Spinal cord (tissue), 10 donors: ENCODE measurements around the gene NRP1. TPM values are rescaled to one million over a fixed set of nuclear protein-coding genes. Genes with fewer than 3 reads are reported as not detected.
A peak's percentile ranks its signal among the peaks of the same experiment; 100 is the strongest.

ENCODE experiments used
- DNase-seq, 6 donors: peaks; one replicate each; pipeline versions ENCODE4 v3.0.0 to v3.0.0-alpha.2; 2013 to 2015; ENCODE audit warnings: low spot score in 6 of 6, low read depth in 4 of 6
- H3K27ac ChIP-seq: one replicate; pipeline ENCODE4 v1.5.1; 2013; ENCODE audit warnings: low read depth, low read length, control low read depth
- H3K27me3 ChIP-seq: one replicate; pipeline ENCODE4 v1.6.1; 2013; ENCODE audit warnings: low read length; ENCODE audit not compliant: control insufficient read depth, insufficient read depth
- H3K36me3 ChIP-seq: one replicate; pipeline ENCODE4 v1.6.1; 2013; ENCODE audit warnings: low read length; ENCODE audit not compliant: control insufficient read depth, insufficient read depth
- H3K4me1 ChIP-seq: one replicate; pipeline ENCODE4 v1.6.1; 2013; ENCODE audit warnings: low read length; ENCODE audit not compliant: control insufficient read depth, insufficient read depth
- H3K4me3 ChIP-seq: one replicate; pipeline ENCODE4 v1.5.1; 2013; ENCODE audit warnings: low read depth, low read length, control low read depth
- H3K9me3 ChIP-seq: one replicate; pipeline ENCODE4 v1.6.1; 2013; ENCODE audit warnings: low read length; ENCODE audit not compliant: control insufficient read depth, insufficient read depth
- WGBS: methylation state at CpG from one replicate; pipeline ENCODE4 v1.1.5; 2013; ENCODE audit warnings: missing lambda C conversion rate; ENCODE audit not compliant: insufficient coverage; 5-methylcytosine and 5-hydroxymethylcytosine counted together
- polyA plus RNA-seq, 2 donors: library from polyadenylated mRNA; unstranded; fragments of 120-200 nt; gene quantifications; one replicate each; pipeline ENCODE4 v1.2.1, GENCODE V29; 2013; ENCODE audit not compliant: insufficient read length in 2 of 2
- total RNA-seq, 2 donors: library from RNA; depleted of rRNA in 1 of 2; stranded (reverse); fragments of 120-200 nt in 1 of 2; fragments of >200 nt in 1 of 2; gene quantifications; one replicate each; pipeline versions ENCODE4 v1.2.3 to v1.2.4, GENCODE V29; 2013 to 2014
- donor health status: healthy.

NRP1 gene
- total and polyA plus RNA-seq, 4 donors: 61.8 to 96.6 (median 80.2) TPM

DNA sequence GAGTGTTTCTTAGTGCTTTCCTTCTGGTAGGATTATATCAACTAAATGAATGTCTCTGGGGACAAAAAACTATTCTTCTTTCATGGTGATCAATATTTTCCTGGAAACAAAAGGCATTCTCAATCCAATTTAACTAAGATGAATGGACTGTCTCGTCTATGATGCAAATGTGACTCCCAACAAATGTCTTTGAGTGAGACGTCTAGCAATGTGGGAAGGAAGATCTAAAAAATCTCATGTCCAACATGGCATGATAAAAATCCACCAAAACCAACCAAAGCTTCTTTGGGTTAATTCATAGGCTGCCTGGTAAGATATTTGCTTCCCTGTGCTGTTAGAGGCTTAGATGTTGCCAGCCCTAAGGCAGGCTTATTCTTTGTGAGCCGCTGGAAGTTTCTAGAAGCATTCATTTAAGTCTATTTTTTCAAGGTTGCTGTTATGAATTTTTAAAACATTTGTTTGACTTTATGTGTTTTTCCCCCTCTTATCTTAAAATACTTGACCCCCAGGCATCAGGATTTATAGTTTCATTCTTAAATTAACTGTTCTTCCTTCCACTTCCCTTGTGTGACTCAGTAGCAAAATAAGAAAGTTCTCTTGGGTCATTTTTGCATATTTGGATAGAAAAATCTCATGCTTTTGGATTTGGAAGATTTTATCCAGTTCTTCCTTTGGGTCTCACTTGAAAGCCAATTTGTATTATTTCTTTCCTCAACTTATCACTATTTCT, 156.3 kb downstream of the NRP1 start:
- no peak overlapping the region for H3K4me3 ChIP-seq
- no peaks in the 10 kb centered on the region for H3K9me3 ChIP-seq
- no peak for DNase-seq
- H3K36me3 ChIP-seq: peaks cover 2% of the 10 kb centered on the region
- peaks cover 4% of the 10 kb centered on the region for H3K4me1 ChIP-seq
- H3K27me3 ChIP-seq: peaks cover 2% of the 10 kb centered on the region
- no peak overlapping the region for H3K27ac ChIP-seq
- no CpG with 5 or more reads among the region's 3 CpGs for WGBS

DNA sequence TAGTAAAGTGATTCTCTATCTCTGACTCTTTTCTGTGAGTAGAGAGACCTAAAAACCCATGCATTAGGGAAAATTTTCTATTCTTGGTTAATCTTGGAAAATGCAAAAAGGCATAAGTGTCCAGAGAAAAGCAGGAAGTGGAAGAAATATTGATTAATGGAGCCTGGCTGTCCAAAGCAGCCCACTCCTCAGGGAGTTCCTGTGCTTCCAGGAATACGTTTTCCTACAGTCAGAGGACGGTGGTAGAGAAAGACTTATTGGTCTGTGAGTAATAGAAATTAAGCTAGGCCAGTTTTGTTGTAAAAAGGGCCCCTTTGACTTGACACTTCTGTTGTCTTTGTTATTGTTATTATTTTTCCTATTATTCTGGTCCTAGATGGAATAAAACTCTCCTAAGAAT, 157.8 kb downstream of the NRP1 start:
- no CpG with 5 or more reads among the region's 2 CpGs for WGBS
- H3K4me1 ChIP-seq: peaks cover 4% of the 10 kb centered on the region
- no peaks in the 10 kb centered on the region for H3K36me3 ChIP-seq
- H3K4me3 ChIP-seq: no peak overlapping the region
- no peak overlapping the region for H3K27ac ChIP-seq
- no peak for DNase-seq
- H3K27me3 ChIP-seq: peaks cover 2% of the 10 kb centered on the region
- H3K9me3 ChIP-seq: no peaks in the 10 kb centered on the region

DNA sequence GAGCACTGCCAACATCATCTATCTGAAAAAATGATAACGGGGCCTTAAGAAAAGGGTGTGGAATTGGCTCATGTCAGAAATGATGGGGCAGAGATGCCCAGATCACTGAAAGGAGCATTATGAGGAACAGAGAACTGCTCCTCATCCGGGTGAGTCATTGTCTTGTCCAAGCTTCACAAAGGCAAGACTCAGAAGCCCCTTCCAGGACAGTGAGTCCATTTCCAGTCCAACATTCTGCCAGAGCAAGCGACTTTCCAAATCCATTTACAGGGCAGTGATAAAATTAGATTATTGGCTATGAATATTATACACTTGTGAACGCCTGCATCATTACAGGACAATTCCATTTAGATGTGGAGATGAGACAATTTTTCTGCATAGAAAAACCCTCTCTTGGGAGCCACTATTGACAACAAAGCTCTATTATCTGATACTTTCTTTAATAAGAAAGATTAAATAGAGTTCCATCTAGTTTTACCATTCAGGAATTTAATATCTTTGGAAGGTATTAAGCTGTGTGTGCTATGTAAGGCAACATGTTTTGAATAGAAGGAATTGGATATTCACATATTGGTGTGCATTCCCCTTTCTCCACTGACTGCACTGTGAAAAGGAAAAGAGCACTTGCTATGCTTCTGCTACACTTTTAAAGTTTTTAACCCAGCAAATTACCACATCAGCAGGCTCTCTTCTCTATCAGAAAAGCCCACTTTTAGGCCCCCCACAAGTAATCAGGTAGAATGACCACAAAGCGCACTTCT, 159.6 kb downstream of the NRP1 start:
- H3K4me1 ChIP-seq: peaks cover 4% of the 10 kb centered on the region
- H3K27ac ChIP-seq: no peak overlapping the region
- WGBS: no CpG with 5 or more reads among the region's 5 CpGs
- no peak overlapping the region for H3K4me3 ChIP-seq
- DNase-seq: peak in 1 of 6 donors; percentile 83
- no peaks in the 10 kb centered on the region for H3K27me3 ChIP-seq
- H3K36me3 ChIP-seq: no peaks in the 10 kb centered on the region
- H3K9me3 ChIP-seq: no peaks in the 10 kb centered on the region

DNA sequence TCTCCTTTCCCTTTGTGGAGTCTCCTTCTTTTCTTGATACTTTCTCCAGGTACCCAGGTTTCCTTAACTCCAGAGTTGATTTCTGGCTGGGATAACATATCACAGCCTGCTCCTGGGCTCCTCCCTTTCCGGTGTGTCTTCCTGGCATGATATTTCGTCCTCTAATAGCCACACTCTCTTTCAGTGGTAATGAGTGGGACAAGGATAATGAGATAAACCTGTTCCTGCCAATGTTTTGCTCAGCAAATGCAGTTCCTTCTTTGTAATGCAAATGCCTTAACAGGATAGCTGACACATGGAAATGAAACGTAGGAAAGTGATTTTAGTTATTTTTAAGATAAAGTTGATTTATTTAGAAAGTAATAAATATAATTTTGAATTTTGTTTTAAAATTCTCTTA, 168.6 kb downstream of the NRP1 start:
- no peak overlapping the region for H3K27ac ChIP-seq
- 33% methylated on average over 1 of the region's 3 CpGs for WGBS
- peak in 1 of 6 donors; percentile 47 for DNase-seq
- no peaks in the 10 kb centered on the region for H3K4me1 ChIP-seq
- no peaks in the 10 kb centered on the region for H3K36me3 ChIP-seq
- no peaks in the 10 kb centered on the region for H3K9me3 ChIP-seq
- H3K4me3 ChIP-seq: no peak overlapping the region
- H3K27me3 ChIP-seq: peaks cover 3% of the 10 kb centered on the region

DNA sequence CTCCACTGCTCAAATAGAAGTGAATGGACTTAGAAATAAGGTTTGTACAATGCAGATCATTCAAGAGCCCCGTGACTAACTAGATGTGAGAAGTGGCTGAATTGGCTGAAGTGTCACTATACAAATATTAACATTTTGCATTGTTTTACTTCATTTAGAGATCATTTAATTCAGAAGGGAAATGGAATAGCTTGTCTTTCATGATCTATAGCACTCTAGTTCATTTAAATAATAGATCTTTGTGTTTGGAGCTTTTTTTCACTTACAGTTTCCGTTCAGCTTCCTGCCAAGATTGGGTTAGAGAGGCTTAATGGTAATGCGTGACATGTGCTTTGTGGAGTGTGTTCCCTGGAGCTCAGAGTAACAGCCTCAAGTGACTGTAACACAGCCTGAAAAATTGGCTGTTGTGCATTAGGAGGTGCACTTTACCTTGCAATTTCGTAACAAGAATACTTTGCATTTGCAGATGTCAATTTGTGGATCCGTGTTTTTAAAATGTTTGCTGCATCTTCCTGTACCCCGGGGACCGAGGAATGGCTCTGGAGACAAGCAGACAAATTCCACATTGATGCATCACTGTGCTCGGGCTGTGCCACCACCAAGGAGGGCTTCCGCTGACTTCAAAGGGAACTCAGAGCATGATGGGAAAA, 170.3 kb downstream of the NRP1 start:
- no peaks in the 10 kb centered on the region for H3K4me1 ChIP-seq
- H3K36me3 ChIP-seq: no peaks in the 10 kb centered on the region
- peaks cover 5% of the 10 kb centered on the region for H3K27me3 ChIP-seq
- no peak overlapping the region for H3K27ac ChIP-seq
- DNase-seq: peak in 2 of 6 donors; percentile 40 to 66
- WGBS: 47% methylated on average over 4 of the region's 9 CpGs
- no peaks in the 10 kb centered on the region for H3K9me3 ChIP-seq
- no peak overlapping the region for H3K4me3 ChIP-seq

DNA sequence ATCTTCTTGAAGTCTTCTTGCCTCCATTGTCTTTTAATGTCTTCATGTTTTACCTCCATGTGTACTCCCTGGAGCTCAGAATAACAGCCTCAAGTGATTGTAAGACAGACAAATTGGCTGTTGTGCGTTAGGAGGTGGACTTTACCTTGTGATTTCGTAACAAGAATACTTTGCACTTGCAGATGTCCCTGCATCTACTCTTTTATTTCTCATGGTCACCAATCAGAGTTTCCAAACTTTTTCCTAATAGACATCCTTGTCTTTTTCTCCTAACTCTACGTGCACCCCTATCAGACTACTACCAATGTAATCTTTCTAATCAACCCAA, 172.3 kb downstream of the NRP1 start:
- peaks cover 5% of the 10 kb centered on the region for H3K27me3 ChIP-seq
- WGBS: 63% methylated on average over 3 of the region's 3 CpGs
- no peak overlapping the region for H3K4me3 ChIP-seq
- no peaks in the 10 kb centered on the region for H3K9me3 ChIP-seq
- no peaks in the 10 kb centered on the region for H3K36me3 ChIP-seq
- H3K27ac ChIP-seq: no peak overlapping the region
- no peaks in the 10 kb centered on the region for H3K4me1 ChIP-seq
- no peak for DNase-seq

DNA sequence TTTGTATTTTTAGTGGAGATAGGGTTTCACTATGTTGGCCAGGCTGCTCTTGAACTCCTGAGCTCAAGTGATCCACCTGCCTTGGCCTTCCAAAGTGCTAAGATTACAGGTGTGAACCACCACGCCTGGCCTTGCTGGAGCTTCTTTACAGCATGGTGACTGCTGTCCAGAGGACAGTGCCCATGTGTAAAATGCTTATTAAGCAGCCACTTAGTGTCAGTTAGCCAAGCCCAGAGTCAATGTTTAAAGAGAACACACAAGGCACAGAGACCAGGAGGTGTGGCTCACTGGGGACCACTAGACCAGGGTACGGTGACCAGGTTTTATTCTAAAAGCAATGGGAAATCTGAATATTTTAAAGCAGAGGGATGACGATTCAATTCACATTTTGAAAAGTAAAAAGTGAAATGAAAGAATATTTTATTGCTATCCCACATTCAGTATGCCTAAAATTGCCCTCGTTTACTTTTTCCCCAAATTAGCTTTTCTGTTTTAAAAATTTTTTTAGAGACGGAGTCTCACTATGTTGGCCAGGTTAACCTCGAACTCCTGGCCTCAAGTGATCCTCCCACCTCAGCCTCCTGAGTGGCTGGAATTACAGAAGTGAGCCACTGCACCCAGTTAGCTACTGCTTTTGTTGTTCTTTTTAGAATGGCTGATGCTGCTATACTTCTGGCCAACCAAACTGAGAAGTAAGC, 172.8 kb downstream of the NRP1 start:
- WGBS: 91% methylated on average over 4 of the region's 6 CpGs
- H3K4me3 ChIP-seq: no peak overlapping the region

DNA sequence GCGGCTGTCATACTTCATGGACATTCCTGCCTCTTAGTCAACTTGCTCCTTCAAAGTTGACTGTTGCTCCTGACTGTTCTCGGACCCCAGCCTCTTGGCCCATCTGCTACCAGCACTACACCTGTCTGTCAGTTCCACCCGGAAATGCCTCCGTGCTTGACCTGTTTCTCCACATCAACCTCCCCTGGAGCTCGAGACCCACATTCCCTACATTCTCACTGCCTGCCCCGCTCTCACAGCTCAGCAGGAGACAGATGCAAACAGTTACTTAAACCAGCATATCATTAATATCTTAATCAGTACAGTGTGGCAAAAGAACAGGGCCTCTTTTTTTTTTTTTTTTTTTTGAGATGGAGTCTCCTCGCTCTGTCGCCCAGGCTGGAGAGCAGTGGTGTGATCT, 174.3 kb downstream of the NRP1 start:
- no peak for DNase-seq
- no peaks in the 10 kb centered on the region for H3K4me1 ChIP-seq
- no peaks in the 10 kb centered on the region for H3K36me3 ChIP-seq
- H3K4me3 ChIP-seq: no peak overlapping the region
- H3K27me3 ChIP-seq: peaks cover 5% of the 10 kb centered on the region
- 91% methylated on average over 4 of the region's 8 CpGs for WGBS
- H3K9me3 ChIP-seq: no peaks in the 10 kb centered on the region
- no peak overlapping the region for H3K27ac ChIP-seq

More for the DNA sequence above, 172.8 kb downstream of the NRP1 start:
- Histone ChIP-seq H3K27ac (no peak overlapping the region), H3K4me1 (no peaks in the 10 kb centered on the region), H3K36me3 (no peaks in the 10 kb centered on the region), H3K9me3 (no peaks in the 10 kb centered on the region), H3K27me3 (peaks cover 5% of the 10 kb centered on the region)
- no peak for DNase-seq

DNA sequence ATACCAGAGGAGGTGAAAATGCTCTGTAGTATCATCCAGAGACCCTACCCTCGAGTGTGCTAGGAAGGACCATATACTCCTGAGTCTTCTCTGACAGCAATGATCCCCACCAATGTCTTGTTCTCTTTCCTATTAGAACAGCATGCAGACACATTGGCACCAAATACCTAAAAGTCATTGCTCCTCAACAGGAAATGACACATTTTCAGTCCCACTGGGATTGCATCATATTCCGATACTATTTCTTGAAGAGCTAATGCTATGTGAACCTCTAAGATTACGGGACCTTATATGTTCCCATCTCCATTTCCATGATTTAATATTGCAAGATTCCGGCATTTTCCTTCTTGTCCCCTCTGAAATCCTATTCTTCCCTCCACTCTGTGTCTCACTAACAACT, 177.4 kb downstream of the NRP1 start:
- peaks cover 4% of the 10 kb centered on the region for H3K27me3 ChIP-seq
- WGBS: 94% methylated on average over 4 of the region's 4 CpGs
- no peak for DNase-seq
- no peaks in the 10 kb centered on the region for H3K9me3 ChIP-seq
- H3K36me3 ChIP-seq: no peaks in the 10 kb centered on the region
- no peaks in the 10 kb centered on the region for H3K4me1 ChIP-seq
- no peak overlapping the region for H3K4me3 ChIP-seq
- H3K27ac ChIP-seq: no peak overlapping the region
